ENCODE measurements around the gene SH2D7.

Gene SH2D7

DNA sequence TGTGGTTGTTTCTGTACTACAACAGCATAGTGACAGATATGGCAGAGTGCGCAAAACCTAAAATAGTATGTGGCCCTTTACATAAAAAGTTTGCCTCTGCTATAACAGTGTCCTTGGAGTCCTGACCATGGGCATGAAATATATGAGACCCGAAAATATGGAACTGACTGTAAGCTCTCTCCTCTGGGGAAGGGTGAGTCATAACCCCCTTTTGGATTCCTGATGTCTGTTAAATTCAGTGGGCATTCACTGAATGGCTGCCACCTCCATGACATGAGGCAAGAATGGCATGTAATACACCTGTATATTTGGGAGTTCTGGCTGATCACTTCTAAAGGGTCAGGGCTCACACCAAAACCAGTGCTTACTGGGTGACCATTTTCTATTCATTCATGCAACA lies 21.0 kb upstream of the SH2D7 start:
- no peak for ATAC-seq
- TF ChIP-seq ISL1 (CRISPR knock-in tag; IDR thresholded peaks at IDR 0.05): no peak

DNA sequence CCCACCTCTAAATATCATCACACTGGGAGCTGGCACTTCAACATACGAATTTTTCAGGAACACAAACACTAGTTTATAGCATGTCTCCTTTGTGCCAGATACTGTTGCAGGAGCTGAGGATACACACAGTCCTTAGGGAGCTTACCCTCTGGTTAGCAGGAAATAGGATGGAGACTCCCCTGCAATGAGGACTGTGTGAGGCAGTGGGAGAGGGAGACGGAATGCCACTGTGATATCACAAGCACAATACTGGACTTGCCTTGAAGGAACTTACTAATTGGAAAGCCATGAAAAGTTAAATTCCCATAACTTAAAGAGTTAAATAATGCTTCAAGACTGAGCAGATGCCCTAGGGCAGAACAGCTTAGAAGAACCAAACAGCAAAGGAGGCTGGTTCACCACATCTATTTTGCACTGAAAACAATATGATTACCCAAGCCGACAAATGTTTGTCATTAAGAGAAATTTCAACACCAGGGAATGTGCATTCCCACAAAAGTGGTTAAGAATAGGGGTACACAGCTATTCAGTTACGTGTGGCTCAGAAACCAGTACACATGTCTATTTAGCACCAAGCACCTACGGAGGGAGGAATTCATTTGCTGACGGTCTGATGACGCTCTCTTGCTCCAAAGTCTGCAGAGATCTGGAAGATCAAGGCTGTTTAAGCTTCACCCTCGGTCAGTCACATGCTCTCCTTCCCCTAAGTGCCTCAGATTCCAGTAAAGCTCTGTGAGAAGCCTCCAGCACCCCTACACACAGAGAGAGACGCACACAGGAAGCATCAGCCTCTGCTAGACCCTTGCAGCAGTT lies 20.1 kb upstream of the SH2D7 start:
- TF ChIP-seq, protein P1, sequence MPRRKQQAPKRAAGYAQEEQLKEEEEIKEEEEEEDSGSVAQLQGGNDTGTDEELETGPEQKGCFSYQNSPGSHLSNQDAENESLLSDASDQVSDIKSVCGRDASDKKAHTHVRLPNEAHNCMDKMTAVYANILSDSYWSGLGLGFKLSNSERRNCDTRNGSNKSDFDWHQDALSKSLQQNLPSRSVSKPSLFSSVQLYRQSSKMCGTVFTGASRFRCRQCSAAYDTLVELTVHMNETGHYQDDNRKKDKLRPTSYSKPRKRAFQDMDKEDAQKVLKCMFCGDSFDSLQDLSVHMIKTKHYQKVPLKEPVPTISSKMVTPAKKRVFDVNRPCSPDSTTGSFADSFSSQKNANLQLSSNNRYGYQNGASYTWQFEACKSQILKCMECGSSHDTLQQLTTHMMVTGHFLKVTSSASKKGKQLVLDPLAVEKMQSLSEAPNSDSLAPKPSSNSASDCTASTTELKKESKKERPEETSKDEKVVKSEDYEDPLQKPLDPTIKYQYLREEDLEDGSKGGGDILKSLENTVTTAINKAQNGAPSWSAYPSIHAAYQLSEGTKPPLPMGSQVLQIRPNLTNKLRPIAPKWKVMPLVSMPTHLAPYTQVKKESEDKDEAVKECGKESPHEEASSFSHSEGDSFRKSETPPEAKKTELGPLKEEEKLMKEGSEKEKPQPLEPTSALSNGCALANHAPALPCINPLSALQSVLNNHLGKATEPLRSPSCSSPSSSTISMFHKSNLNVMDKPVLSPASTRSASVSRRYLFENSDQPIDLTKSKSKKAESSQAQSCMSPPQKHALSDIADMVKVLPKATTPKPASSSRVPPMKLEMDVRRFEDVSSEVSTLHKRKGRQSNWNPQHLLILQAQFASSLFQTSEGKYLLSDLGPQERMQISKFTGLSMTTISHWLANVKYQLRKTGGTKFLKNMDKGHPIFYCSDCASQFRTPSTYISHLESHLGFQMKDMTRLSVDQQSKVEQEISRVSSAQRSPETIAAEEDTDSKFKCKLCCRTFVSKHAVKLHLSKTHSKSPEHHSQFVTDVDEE (CRISPR knock-in tag; IDR thresholded peaks at IDR 0.05): no peak
- TF ChIP-seq ISL1 (CRISPR knock-in tag; IDR thresholded peaks at IDR 0.05): no peak
- TF ChIP-seq, protein P2, sequence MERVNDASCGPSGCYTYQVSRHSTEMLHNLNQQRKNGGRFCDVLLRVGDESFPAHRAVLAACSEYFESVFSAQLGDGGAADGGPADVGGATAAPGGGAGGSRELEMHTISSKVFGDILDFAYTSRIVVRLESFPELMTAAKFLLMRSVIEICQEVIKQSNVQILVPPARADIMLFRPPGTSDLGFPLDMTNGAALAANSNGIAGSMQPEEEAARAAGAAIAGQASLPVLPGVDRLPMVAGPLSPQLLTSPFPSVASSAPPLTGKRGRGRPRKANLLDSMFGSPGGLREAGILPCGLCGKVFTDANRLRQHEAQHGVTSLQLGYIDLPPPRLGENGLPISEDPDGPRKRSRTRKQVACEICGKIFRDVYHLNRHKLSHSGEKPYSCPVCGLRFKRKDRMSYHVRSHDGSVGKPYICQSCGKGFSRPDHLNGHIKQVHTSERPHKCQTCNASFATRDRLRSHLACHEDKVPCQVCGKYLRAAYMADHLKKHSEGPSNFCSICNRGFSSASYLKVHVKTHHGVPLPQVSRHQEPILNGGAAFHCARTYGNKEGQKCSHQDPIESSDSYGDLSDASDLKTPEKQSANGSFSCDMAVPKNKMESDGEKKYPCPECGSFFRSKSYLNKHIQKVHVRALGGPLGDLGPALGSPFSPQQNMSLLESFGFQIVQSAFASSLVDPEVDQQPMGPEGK (CRISPR knock-in tag; IDR thresholded peaks at IDR 0.05; ENCODE audit: borderline replicate concordance): no peak
- no peak for TF ChIP-seq GLIS3 (CRISPR knock-in tag; IDR thresholded peaks at IDR 0.05)
- TF ChIP-seq CSDC2 (CRISPR knock-in tag; IDR thresholded peaks at IDR 0.05): no peak
- no peak for TF ChIP-seq TCF4 (CRISPR knock-in tag; IDR thresholded peaks at IDR 0.05; ENCODE audit: borderline replicate concordance)
- TF ChIP-seq ARNTL (CRISPR knock-in tag; IDR thresholded peaks at IDR 0.05; ENCODE audit: borderline replicate concordance, low read depth): no peak
- no peak for TF ChIP-seq BACH2 (CRISPR knock-in tag; IDR thresholded peaks at IDR 0.05; ENCODE audit: borderline replicate concordance)
- TF ChIP-seq, protein P3, sequence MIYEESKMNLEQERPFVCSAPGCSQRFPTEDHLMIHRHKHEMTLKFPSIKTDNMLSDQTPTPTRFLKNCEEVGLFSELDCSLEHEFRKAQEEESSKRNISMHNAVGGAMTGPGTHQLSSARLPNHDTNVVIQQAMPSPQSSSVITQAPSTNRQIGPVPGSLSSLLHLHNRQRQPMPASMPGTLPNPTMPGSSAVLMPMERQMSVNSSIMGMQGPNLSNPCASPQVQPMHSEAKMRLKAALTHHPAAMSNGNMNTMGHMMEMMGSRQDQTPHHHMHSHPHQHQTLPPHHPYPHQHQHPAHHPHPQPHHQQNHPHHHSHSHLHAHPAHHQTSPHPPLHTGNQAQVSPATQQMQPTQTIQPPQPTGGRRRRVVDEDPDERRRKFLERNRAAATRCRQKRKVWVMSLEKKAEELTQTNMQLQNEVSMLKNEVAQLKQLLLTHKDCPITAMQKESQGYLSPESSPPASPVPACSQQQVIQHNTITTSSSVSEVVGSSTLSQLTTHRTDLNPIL (CRISPR knock-in tag; IDR thresholded peaks at IDR 0.05; ENCODE audit: low read depth): no peak
- TF ChIP-seq ZFP30 (CRISPR knock-in tag; IDR thresholded peaks at IDR 0.05): no peak
- no peak for ATAC-seq

DNA sequence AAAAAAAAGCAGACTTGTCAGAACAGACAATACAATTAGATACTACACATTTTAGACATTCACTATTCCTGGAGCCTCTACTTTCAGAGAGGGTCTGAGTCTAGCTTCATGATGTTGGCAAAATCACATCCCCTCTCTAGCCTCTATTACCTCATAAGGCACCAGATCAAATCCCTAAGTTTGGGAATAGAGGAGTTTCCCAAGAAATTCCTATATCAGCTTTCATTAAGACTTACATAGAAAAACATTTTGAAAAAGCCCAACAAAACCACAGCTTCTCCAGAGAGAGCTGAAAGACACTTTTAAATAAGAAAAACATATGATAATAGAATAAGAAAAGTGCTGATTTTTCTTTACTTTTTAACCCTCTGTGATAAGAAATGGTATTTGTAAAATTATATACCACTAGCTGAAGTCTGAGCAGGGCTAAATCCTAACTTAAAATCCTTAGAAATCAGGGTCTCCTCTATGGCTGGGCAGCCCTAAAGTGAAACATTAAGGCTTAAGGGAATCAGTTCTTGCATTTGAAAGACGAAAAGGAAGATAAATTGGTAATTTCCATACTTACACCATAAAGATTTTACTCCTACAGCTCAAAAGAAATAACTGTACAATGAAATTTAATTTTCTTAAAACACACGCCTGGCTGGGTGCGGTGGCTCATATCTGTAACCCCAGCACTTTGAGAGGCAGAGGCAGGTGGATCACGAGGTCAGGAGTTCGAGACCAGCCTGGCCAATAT lies 19.1 kb upstream of the SH2D7 start:
- TF ChIP-seq PPARA (CRISPR knock-in tag; IDR thresholded peaks at IDR 0.05; ENCODE audit: borderline replicate concordance): no peak
- no peak for TF ChIP-seq TCF4 (CRISPR knock-in tag; IDR thresholded peaks at IDR 0.05; ENCODE audit: borderline replicate concordance)
- TF ChIP-seq ZNF565 (CRISPR knock-in tag; conservative IDR thresholded peaks at IDR 0.05; ENCODE audit: low read depth): no peak
- TF ChIP-seq, protein P4, sequence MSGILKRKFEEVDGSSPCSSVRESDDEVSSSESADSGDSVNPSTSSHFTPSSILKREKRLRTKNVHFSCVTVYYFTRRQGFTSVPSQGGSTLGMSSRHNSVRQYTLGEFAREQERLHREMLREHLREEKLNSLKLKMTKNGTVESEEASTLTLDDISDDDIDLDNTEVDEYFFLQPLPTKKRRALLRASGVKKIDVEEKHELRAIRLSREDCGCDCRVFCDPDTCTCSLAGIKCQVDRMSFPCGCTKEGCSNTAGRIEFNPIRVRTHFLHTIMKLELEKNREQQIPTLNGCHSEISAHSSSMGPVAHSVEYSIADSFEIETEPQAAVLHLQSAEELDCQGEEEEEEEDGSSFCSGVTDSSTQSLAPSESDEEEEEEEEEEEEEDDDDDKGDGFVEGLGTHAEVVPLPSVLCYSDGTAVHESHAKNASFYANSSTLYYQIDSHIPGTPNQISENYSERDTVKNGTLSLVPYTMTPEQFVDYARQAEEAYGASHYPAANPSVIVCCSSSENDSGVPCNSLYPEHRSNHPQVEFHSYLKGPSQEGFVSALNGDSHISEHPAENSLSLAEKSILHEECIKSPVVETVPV (CRISPR knock-in tag; IDR thresholded peaks at IDR 0.05): no peak
- TF ChIP-seq, protein P3 (CRISPR knock-in tag; IDR thresholded peaks at IDR 0.05; ENCODE audit: low read depth): no peak
- no peak for TF ChIP-seq ZFP3 (CRISPR knock-in tag; IDR thresholded peaks at IDR 0.05)
- TF ChIP-seq BACH2 (CRISPR knock-in tag; IDR thresholded peaks at IDR 0.05; ENCODE audit: borderline replicate concordance): no peak
- TF ChIP-seq ISL1 (CRISPR knock-in tag; IDR thresholded peaks at IDR 0.05): no peak
- no peak for TF ChIP-seq CSDC2 (CRISPR knock-in tag; IDR thresholded peaks at IDR 0.05)
- no peak for TF ChIP-seq RARB (CRISPR knock-in tag; IDR thresholded peaks at IDR 0.05)
- no peak for TF ChIP-seq ESRRG (CRISPR knock-in tag; IDR thresholded peaks at IDR 0.05)
- no peak for TF ChIP-seq TOX (CRISPR knock-in tag; IDR thresholded peaks at IDR 0.05; ENCODE audit: borderline replicate concordance)
- no peak for ATAC-seq
